ENCODE data around the gene ITFG1. TPM values are rescaled to one million over a fixed set of nuclear protein-coding genes. Genes with fewer than 3 reads are reported as not detected.

The ITFG1 gene
- polyA plus RNA-seq, 3 donors = 28.9 to 62.5 (median 35.3) TPM

GRCh38 chr16:47160422-47160821 lies 300.4 kb downstream of the ITFG1 start:
- Histone ChIP-seq H3K27me3 (ENCODE audit: control insufficient read depth in 2 of 2, insufficient read depth in 2 of 2, low read length in 2 of 2) (no peaks in the 10 kb centered on the region), H3K4me2 (replicated peaks; ENCODE audit: extremely low read depth, low read length, poor library complexity, severe bottlenecking) (no peak overlapping the region), H3K9ac (ENCODE audit: insufficient read depth, low read length, poor library complexity, severe bottlenecking) (no peak overlapping the region), H3K4me3 (replicated peaks in 1 of 3; ENCODE audit: low read depth in 2 of 3, low read length in 3 of 3) (no peak overlapping the region), H3K4me1 (ENCODE audit: control insufficient read depth in 1 of 2, insufficient read depth in 2 of 2, low read length in 2 of 2) (no peaks in the 10 kb centered on the region), H3K36me3 (replicated peaks in 1 of 2; ENCODE audit: control insufficient read depth in 1 of 2, insufficient read depth in 2 of 2, low read length in 2 of 2) (peaks cover 5 to 53% of the 10 kb centered on the region in 2 donors), H3K27ac (ENCODE audit: low read depth in 1 of 2, low read length in 2 of 2) (no peak overlapping the region), H3K79me2 (ENCODE audit: insufficient read depth, low read length) (no peaks in the 10 kb centered on the region), H4K20me1 (ENCODE audit: insufficient read depth, low read length) (no peaks in the 10 kb centered on the region), H2AFZ (ENCODE audit: insufficient read depth, low read depth, low read length, poor library complexity, severe bottlenecking) (no peak overlapping the region), H3K9me3 (replicated peaks in 1 of 2; ENCODE audit: control insufficient read depth in 1 of 2, insufficient read depth in 1 of 2, low read length in 2 of 2) (no peaks in the 10 kb centered on the region)
- H3K4me1 Mint-ChIP-seq = no peaks in the 10 kb centered on the region
- WGBS (ENCODE audit: insufficient coverage) = 100% methylated on average over 2 of the region's 3 CpGs
- DNase-seq = no peak
- no peak overlapping the region for H3K27ac Mint-ChIP-seq
- TF ChIP-seq CTCF (IDR thresholded peaks at IDR 0.05) = no peak
- no peak overlapping the region for H3K4me3 Mint-ChIP-seq
- peaks cover 28 to 33% of the 10 kb centered on the region in 2 donors for H3K36me3 Mint-ChIP-seq
- H3K27me3 Mint-ChIP-seq (ENCODE audit: low read depth in 3 of 3) = no peaks in the 10 kb centered on the region
- H3K9me3 Mint-ChIP-seq = peaks cover 0 to 2% (median 0%) of the 10 kb centered on the region in 7 donors
- intact Hi-C loops (cut with micrococcal nuclease) = no loop called here

GRCh38 chr16:47158992-47159391 lies 301.9 kb downstream of the ITFG1 start:
- Mint-ChIP-seq H3K27ac (no peak overlapping the region), H3K27me3 (ENCODE audit: low read depth in 3 of 3) (no peaks in the 10 kb centered on the region), H3K4me3 (no peak overlapping the region), H3K4me1 (no peaks in the 10 kb centered on the region), H3K36me3 (peaks cover 28 to 33% of the 10 kb centered on the region in 2 donors), H3K9me3 (peaks cover 0 to 2% (median 0%) of the 10 kb centered on the region in 7 donors)
- no peaks in the 10 kb centered on the region for H3K9me3 ChIP-seq (replicated peaks in 1 of 2; ENCODE audit: control insufficient read depth in 1 of 2, insufficient read depth in 1 of 2, low read length in 2 of 2)
- no peaks in the 10 kb centered on the region for H3K27me3 ChIP-seq (ENCODE audit: control insufficient read depth in 2 of 2, insufficient read depth in 2 of 2, low read length in 2 of 2)
- TF ChIP-seq CTCF (IDR thresholded peaks at IDR 0.05) = no peak
- no peaks in the 10 kb centered on the region for H3K79me2 ChIP-seq (ENCODE audit: insufficient read depth, low read length)
- DNase-seq = no peak
- no peak overlapping the region for H2AFZ ChIP-seq (ENCODE audit: insufficient read depth, low read depth, low read length, poor library complexity, severe bottlenecking)
- no peak overlapping the region for H3K4me3 ChIP-seq (replicated peaks in 1 of 3; ENCODE audit: low read depth in 2 of 3, low read length in 3 of 3)
- no peak overlapping the region for H3K4me2 ChIP-seq (replicated peaks; ENCODE audit: extremely low read depth, low read length, poor library complexity, severe bottlenecking)
- no peaks in the 10 kb centered on the region for H3K4me1 ChIP-seq (ENCODE audit: control insufficient read depth in 1 of 2, insufficient read depth in 2 of 2, low read length in 2 of 2)
- H3K9ac ChIP-seq (ENCODE audit: insufficient read depth, low read length, poor library complexity, severe bottlenecking) = no peak overlapping the region
- H4K20me1 ChIP-seq (ENCODE audit: insufficient read depth, low read length) = no peaks in the 10 kb centered on the region
- intact Hi-C loops (cut with micrococcal nuclease) = no loop called here
- no peak overlapping the region for H3K27ac ChIP-seq (ENCODE audit: low read depth in 1 of 2, low read length in 2 of 2)
- H3K36me3 ChIP-seq (replicated peaks in 1 of 2; ENCODE audit: control insufficient read depth in 1 of 2, insufficient read depth in 2 of 2, low read length in 2 of 2) = peaks cover 9 to 55% of the 10 kb centered on the region in 2 donors

Data from CD14-positive monocyte (primary cell).